Activated T-helper 9 cell treated with anti-CD3 and anti-CD28 coated beads, Interleukin-2, amount 50 U/mL, for 16 hours (primary cell): ENCODE data around the gene ODR4.
"Not testable (repeated sequence)": the region's sequence is repeated elsewhere in the genome, so short reads cannot be mapped to it uniquely, and the experiment has no call there.

Source experiments
- DNase-seq: peaks from one replicate; pipeline ENCODE4 v3.0.0-alpha.2; 2020; ENCODE audit warnings: low read depth

Gene ODR4

DNA sequence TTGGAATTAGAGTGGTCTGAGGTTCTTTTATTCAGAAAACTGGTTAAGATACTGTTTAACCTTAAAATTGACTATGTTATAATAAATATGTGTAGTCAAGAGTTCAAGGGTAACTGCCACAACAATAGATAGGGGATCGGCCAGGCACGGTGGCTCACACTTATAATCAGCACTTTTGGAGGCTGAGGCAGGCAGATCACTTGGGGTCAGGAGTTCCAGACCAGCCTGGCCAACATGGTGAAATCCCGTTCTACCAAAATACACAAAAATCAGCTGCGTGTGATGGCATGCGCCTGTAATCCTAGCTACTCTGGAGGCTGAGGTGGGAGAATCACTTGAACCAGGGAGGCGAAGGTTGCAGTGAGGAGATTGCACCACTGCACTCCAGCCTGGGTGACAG is 45.8 kb downstream of the ODR4 start:
- DNase-seq: no peak

DNA sequence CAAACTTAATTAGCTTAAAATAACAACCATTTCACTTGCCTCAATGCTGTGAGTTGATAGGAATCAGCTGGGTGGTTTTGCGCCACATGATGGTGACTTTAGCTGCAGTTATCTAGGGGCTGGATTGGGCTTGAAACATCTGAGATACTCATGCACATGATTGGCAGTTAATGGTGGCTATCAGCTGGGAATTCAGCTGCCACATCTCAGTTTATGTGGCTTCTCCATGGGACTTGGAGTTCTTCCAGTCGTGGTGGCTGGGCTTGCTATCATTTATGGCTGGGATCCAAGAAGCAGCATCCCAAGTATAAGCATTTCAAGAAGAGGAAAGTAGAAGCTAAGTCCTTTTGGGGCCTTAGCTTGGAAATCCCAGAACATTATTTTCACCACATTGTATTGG is 48.9 kb downstream of the ODR4 start:
- no peak for DNase-seq

DNA sequence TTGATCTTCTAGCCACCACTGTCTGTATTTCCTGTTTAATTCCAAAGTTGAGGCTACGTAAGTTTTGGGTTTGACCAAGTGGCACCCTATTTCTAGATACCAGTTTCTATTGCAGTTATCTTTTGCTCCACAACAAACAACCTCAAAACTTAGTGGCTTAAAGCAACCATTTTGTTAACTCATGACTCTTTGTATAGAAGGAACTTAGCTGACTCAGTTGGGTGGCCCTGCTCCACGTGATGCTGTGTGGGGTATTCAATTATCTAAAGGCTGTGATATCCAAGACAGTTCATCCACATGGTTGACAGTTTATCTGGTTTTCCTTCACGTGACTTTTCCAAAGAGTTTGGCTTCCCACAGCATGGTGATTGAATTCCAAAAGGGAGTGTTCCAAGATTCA is 50.5 kb downstream of the ODR4 start:
- no peak for DNase-seq

DNA sequence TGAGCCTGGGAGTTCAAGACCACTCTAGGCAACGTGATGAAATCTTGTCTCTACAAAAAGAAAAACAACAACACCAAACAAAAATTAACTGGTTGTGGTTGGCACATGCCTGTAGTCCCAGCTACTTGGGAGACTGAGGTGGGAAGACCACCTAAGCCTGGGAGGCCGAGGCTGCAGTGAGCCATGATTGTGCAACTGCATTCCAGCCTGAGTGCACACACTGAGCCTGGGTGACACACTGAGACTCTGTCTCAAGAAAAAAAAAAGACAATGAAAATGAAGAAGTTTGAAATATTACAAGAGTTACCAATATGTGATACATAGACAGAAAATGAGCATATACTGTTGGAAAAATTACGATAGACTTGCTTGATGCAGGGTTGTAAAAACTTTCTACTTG is 53.4 kb downstream of the ODR4 start:
- DNase-seq: no peak

DNA sequence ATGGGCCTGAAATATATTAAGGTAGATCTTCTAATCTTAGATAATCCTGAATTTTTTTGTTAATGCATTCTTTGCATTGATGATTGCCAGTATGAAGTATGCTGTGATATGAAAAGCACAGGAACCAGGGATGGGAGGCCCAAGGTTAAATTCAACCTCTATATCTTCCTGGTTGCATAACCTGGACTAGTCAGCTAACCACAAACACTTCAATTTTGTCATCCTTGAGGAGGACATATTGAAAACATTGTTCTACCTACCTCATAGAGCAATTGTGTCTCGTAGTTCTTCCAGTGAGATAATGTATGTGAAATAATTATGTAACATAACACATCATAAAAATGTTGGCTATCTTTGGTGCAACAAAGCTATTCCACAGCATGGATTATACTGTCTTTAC is 59.7 kb downstream of the ODR4 start:
- DNase-seq: no peak

DNA sequence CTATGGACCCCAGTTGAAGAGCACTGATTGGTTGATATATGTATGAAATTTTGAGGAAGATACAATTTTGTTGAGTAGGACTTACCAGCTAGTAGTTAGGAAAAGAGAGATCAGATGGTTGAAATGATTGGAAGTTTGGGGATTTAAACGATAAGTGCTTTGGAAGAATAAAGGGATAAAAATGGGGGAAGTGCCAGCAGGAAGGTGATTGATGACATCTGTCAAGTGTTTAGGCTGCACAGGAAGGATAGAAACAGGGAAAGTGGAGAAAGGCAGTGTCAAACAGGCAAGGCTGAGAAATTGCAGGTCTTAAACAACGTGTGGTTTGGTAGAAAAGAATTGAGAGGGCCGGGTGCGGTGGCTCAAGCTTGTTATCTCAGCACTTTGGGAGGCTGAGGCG is 62.9 kb downstream of the ODR4 start:
- DNase-seq: no peak

- no peak for DNase-seq
These were observed 64.9 kb downstream of the ODR4 start for GRCh38 chr1:186440584-186440983.

DNA sequence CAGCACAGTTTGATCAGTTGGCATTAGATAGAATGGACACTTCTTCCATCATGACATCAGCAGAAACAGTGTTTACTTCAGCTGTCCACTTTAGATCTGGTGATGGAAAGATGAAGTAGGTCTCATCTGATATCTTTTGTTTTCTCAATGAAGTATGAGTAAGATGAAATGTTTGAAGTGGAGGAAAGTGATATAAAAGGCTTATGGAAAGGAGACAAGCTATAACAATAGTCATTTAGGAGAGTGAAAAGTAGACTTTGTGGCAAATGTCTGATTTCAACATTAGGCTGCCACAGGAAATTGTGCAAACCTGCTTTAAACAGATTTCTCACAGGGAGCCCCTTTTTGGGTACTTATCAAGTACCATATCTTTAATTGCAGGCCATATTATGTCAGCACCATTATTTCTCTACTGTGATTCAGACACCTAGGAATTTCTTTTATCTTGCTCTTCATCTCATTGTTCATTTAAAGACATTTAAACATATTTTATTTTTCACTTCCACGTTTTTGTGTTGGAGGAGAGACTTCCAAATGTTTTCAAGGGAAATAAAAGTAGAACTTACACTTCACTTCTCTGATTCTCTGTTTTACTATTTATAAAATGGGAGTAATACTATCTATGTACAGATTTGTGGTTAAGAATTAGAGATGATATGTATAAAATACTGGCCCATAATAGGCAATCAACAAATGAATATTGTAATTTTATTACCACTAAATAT is 67.2 kb downstream of the ODR4 start:
- DNase-seq: no peak

GRCh38 chr1:186443638-186444037 is 68.0 kb downstream of the ODR4 start:
- DNase-seq: no peak

DNA sequence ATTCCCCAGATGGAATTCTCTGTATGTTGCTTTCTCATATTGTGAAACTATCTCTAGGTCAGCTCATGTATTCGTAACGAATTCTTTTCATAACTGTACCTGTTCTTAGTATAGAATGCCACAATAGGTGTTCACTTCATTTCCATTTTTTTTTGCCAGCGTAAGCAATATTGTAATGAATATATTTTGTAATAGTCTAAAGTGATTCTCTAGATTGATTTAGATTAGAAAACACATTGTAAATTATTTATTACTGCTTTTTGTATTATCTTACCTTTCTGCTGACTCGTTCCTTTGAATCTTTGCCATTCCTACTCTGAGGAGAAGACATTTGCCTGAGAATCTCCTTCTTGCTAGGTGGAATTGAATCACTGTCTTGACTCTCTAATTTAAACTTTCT is 70.5 kb downstream of the ODR4 start:
- no peak for DNase-seq

DNA sequence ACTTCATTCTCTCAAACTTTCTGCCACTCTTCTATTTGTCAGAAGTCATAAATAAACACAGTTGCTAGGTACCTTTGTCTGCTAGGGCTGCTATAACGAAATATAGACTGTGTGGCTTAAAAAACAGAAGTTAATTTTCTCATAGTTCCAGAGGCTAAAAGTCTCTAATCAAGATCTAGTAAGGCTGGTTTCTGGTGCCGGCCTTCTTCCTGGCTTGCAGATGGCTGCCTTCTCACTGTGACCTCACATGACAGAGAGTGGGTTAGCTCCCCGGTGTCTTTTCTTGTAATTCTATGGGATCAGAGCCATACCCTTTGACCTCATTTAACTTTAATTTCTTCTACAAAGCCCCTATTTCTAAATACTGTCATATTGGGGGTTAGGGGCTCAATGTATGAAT is 79.3 kb downstream of the ODR4 start:
- no peak for DNase-seq

DNA sequence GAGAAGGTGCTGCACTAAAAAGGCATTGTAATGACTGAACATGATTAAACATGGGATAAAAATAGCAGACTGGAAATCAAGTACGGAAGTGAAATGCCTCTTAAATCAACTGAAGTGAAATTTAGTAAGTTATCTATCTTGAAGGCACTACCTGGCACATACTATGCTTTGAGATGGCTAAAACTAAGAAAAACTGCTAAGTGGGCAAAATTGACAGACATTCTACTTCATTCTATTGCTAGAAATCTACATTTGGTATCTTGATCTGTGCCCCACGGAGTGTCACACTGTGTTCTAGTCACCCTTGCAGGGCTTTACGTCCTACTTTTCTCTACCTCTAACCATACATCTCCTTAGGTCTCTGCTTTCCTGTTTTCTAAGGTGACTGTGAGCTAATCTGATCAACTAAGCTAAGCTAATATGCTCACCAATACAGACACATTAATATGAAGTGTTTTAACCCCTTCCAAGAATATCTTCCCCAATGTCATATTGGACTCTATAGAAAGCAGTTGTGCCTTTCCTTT is 81.2 kb downstream of the ODR4 start:
- no peak for DNase-seq

- DNase-seq: not testable (repeated sequence)
These were observed 83.5 kb downstream of the ODR4 start for GRCh38 chr1:186459161-186459560.

DNA sequence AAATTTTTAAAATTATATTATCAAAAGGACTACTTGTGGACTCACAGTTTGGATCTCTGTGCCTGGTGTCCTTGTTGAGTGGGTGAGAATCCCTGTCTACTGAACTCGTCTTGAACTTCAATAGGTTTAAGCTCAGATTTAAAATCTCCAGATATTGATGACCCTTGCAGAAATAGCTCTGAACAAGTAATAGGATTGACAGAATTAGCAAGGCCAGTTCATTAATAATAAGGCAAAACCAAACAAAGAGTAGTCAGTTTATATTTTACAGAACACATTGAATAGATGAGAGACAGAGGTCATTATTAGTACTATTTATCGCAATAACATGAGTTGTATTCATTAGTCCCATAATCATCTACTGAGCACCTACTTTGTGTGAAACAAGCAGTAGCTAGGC is 85.4 kb downstream of the ODR4 start, which contains the start of gene PDC:
PDC (minus strand) TSS at position 101 of the 400 bp plus-strand sequence. CDS start 11,655 bp downstream, outside the sequence.
- DNase-seq: no peak

DNA sequence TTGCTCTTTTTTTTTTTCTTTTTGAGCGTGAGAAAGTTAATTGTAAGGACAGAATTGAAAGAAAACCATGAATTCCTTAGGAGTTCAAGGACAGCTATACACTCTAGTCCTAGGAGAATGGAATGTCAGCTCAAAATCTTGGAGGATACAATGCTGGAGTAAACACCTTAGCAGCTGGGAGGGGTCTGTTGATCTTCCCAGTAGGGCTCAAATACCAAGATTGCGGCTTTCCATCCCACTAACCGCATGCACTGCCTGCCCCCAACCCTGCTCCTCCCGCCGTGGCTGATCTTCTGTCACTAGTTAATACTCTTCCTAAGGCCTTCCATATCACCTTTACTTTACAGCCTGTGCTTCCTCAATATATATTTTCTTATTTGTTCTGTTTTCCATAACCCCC is 87.9 kb downstream of the ODR4 start:
- DNase-seq: no peak

GRCh38 chr1:186463926-186464325 is 88.3 kb downstream of the ODR4 start:
- no peak for DNase-seq

DNA sequence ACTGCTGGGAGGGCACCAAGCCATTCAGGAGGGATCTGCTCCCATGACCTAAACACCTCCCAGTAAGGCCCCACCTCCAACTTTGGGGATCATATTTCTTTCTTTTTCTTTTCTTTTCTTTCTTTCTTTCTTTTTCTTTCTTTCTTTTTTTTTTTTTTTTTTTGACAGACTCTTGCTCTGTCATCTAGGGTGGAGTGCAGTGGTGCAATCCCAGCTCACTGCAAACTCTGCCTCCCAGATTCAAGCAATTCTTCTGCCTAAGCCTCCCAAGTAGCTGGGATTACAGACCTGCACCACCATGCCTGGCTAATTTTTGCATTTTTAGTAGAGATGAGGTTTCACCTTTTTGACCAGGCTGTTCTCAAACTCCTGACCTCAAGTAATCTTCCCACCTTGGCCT is 89.9 kb downstream of the ODR4 start:
- DNase-seq: not testable (repeated sequence)

- DNase-seq: no peak
These were observed 90.3 kb downstream of the ODR4 start for GRCh38 chr1:186465946-186466345.
